COR-L47 (cell line): Measurements from ENCODE around the gene COL4A3.

ENCODE experiments used
- DNase-seq: peaks from one replicate; lab custom pipeline; 2025; lab: John Stamatoyannopoulos, UW

Gene COL4A3

DNA sequence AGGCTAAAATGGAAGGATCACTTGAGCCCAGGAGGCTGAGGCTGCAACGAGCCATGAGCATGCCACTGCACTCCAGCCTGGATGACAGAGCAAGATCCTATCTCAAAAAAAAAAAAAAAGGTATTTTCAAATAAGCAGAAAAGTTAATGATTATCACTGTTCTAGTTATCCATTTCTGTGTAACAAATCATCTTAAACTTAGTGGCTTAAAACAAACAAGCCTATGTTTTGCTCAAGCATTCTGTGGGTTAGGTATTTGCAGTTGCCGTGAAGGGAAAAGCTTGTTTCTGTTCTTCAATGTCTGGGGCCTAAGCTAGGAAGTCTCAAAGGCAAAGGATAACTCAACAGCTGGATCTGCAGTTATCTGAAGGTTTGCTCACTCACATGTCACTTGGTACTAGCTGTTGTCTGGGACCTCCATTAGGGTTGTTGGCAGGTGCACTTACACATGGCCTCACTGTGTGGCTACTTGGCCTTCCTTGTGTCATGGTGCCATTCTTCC, 174.7 kb downstream of the COL4A3 start:
- DNase-seq, result no peak

DNA sequence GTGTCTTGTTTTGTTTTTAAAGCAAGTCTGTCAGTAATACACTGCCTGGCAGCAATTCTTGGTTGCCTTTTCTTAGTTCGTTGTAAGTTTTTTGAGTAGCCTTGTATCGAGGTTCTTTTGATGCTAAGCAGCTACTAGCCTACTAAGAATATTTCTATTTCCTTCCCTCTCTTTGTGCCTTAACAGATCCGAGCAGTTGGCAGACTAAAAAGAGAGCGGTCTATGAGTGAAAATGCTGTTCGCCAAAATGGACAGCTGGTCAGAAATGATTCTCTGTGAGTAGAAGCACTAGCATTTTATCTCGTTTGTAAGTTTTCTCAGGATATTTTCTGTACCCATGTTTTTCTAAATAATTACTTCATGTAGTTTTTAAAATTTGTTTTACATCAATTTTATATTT, 175.7 kb downstream of the COL4A3 start:
- DNase-seq, result no peak

DNA sequence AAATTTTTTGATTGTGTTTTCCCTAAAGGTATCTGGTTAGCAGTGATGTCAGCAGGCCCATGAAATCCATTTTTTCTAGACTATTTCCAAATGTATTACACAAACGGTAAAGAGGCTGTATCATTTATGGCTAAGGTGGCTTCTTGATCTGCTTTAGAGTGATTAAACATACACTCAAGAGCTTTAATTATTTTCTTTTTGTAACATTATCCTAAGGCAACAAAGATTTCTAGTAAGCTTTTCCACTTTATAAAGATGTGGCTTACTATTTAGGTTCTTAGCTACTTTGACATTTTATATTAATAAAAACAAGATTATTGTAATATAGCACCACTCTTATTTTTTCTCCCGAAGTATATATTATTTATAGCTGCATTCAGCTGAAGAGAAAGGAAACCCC, 177.1 kb downstream of the COL4A3 start:
- DNase-seq, result no peak

GRCh38 chr2:227344231-227344630, 179.8 kb downstream of the COL4A3 start:
- no peak for DNase-seq

DNA sequence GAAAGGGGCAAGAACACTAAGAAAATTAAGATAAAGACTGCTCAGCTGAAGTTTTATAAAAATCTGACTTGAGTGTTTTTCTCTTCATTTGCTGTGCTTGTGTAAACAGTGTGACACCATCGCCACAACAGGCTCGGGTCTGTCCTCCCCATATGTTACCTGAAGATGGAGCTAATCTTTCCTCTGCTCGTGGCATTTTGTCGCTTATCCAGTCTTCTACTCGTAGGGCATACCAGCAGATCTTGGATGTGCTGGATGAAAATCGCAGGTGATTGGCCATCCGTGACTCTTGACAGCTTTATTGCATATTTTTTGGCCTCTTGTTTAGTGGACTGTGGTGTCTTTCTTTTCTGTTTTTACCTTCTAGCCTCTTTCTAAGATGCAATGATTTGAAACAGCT, 182.7 kb downstream of the COL4A3 start:
- DNase-seq, result no peak

DNA sequence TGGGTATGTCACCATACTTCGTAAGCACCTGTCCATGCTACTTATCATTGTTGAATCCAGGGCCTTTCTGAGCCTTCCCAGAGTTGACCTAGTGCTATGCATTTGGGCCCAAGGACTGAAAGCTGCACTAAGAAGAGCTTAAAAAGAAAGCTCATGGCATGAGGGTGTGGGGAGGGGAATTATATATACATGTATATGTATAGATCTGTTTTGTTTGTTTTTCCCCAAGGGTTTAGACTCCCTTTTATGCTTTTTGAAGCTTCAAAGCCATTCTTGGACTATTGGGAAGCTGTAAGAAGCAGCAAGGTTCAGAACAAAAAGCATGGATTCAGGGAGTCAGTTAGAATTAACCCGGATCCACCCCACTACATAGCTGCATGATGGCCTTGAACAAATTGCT, 183.9 kb downstream of the COL4A3 start:
- DNase-seq, result no peak

DNA sequence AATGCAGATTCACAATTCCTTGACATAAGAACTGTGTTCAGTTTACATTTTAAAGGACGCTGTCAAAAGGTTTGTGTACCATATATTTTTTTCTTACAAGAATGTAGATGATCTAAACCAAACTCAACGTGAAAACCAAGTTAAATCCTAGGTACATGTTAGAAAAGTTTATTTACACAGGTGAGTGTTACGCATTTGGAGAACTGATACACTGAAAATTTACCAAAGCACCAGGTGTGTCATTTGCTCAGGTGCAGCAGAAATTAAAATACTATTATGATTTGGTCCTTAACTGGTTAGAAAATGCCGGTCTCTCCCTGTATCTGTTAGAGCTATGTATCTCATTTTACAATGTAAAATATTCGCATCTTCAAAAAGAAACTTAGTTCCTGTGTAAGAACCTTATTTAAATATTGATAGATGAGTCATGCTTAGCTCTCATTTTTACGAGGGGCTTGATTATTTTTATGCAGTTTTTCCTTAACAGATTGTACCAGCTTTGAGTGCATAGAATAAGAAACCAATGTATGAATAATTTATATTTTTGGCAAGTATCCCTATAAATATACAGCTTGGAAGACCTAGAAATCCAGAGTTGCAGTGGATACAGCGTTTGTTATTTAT, 185.7 kb downstream of the COL4A3 start:
- no peak for DNase-seq

GRCh38 chr2:227351639-227352038, 187.2 kb downstream of the COL4A3 start:
- no peak for DNase-seq

DNA sequence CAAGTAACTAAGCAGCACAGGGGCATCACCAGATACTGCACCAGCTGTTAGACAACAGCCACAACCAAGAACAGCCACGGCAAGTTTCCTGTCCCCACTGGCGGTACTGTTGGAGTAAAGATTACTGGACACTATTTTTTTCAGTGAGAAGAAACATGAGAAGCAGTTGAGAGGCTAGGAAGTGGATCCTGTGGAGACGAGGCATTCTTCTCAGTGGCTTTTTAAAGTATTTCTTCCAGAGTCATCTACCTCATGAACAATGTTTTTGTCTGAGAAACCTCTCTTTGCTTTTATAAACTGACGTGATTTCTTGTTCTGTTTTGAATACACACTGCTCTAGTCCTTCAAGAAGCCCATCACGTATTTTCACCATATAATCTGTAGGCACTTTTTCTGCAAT, 195.9 kb downstream of the COL4A3 start:
- DNase-seq, result no peak

- no peak for DNase-seq
These were observed 199.3 kb downstream of the COL4A3 start for GRCh38 chr2:227363756-227364155.
